Measurements from ENCODE around the gene CDC42EP1.

The CDC42EP1 gene, protein sequence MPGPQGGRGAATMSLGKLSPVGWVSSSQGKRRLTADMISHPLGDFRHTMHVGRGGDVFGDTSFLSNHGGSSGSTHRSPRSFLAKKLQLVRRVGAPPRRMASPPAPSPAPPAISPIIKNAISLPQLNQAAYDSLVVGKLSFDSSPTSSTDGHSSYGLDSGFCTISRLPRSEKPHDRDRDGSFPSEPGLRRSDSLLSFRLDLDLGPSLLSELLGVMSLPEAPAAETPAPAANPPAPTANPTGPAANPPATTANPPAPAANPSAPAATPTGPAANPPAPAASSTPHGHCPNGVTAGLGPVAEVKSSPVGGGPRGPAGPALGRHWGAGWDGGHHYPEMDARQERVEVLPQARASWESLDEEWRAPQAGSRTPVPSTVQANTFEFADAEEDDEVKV

DNA sequence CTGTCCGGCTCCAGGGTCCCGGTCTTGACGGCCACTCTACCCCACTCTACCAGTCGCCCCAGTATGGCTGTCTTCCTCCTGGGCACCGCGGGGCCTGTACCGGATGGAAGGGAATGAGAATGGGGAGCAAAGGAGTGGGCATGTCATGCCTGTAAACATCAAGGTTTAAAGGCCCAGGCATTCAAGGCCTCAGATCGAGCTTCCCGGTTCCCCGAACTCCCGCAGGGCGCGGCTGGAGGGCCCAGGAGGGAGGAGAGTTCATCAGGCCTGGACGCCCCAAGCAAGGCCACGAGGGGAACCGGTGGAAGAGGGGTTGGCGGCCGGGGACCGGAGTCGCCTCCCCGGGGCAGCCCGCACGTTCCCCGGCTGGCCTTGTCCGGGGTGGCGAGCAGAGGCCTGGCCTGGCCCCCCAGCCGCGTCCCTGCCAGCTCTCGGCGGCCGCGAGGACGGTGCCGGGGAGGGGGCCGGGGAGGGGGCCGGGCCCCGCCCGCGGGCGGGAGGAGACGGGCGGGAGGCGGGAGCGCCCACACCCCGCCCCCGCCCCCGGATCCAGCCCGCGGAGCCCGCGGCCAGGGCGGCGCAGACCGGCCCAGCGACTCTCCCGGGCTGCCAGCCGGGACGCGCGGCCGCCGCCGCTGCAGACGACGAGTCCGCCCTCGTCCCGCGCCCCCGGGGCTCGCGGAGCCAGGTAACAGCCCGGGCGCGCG is at the start of gene CDC42EP1:
TSS of gene CDC42EP1 (plus strand) at position 580 of the 707 bp plus-strand sequence. CDS start 5,870 bp downstream, outside the sequence.
- H3K9me2 ChIP-seq (replicated peaks; ENCODE audit: low read depth, low read length), result no peaks in the 10 kb centered on the region
- H3K27me3 ChIP-seq (ENCODE audit: insufficient read depth, low read length, poor library complexity, severe bottlenecking), result peaks cover 10% of the 10 kb centered on the region
- H3K4me1 ChIP-seq (ENCODE audit: insufficient read depth, low read length, poor library complexity, severe bottlenecking), result no peaks in the 10 kb centered on the region
- no peaks in the 10 kb centered on the region for H3K9me3 ChIP-seq (ENCODE audit: insufficient read depth, low read depth, low read length)
- no peaks in the 10 kb centered on the region for H4K20me1 ChIP-seq (ENCODE audit: insufficient read depth, low read length, poor library complexity, severe bottlenecking)
- H3K9ac ChIP-seq (ENCODE audit: low read depth, low read length, poor library complexity, severe bottlenecking), result no peak within 1 kb of the TSS
- H3K36me3 ChIP-seq (ENCODE audit: insufficient read depth, low read length), result no peaks in the 10 kb centered on the region
- no peaks in the 10 kb centered on the region for H3K79me2 ChIP-seq (ENCODE audit: insufficient read depth, low read length)
- TF ChIP-seq, protein P1, sequence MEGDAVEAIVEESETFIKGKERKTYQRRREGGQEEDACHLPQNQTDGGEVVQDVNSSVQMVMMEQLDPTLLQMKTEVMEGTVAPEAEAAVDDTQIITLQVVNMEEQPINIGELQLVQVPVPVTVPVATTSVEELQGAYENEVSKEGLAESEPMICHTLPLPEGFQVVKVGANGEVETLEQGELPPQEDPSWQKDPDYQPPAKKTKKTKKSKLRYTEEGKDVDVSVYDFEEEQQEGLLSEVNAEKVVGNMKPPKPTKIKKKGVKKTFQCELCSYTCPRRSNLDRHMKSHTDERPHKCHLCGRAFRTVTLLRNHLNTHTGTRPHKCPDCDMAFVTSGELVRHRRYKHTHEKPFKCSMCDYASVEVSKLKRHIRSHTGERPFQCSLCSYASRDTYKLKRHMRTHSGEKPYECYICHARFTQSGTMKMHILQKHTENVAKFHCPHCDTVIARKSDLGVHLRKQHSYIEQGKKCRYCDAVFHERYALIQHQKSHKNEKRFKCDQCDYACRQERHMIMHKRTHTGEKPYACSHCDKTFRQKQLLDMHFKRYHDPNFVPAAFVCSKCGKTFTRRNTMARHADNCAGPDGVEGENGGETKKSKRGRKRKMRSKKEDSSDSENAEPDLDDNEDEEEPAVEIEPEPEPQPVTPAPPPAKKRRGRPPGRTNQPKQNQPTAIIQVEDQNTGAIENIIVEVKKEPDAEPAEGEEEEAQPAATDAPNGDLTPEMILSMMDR (conservative IDR thresholded peaks at IDR 0.05; ENCODE audit: low read length), result no peak
- no peak for TF ChIP-seq EZH2phosphoT487 (IDR thresholded peaks at IDR 0.05; ENCODE audit: borderline replicate concordance)
- no peak within 1 kb of the TSS for H3K4me3 ChIP-seq (ENCODE audit: low read length, poor library complexity, severe bottlenecking)
- no peaks in the 10 kb centered on the region for H3F3A ChIP-seq (ENCODE audit: low read depth)
- no peak within 1 kb of the TSS for H3K4me2 ChIP-seq (ENCODE audit: low read depth, low read length, poor library complexity, severe bottlenecking)
- H2AFZ ChIP-seq (ENCODE audit: low read length), result no peak within 1 kb of the TSS

DNA sequence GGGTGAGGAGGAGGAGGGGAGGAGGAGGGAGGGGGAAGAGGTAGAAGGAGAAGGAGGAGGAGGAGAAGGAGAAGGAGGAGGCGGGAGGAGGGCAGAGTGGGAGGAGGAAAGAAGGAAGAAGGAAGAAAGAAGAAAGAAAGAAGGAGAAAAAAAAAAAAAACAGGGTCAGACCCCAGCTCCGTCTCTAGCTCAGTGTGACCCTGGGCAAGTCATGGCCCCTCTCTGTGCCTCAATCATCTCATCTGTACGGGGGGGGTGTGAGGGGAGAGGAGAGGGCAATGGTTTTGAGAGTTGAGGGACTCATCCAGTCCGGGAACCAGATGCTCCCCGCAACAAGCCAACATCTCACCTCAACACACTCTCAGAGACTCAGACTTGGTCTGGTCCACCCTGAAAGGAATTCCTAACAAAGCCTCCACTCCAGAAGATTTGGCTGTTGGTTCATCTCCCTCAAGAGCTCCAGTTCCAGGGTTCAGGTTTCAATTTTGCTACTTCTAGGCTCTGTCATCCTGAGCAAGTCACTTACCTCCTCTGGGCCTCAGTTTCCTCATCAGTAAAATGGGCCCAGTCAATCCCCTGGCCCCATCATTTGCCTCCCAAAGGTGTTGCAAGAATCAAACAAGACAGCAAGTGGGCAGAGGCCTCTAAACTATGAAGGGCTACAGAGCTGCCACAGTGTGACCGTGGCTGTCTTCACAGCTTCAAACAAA is 48.7 kb upstream of the CDC42EP1 start:
- Histone ChIP-seq H3K27me3 (ENCODE audit: insufficient read depth, low read length, poor library complexity, severe bottlenecking) (no peaks in the 10 kb centered on the region), H3K9ac (ENCODE audit: low read depth, low read length, poor library complexity, severe bottlenecking) (no peak overlapping the region), H3K79me2 (ENCODE audit: insufficient read depth, low read length) (no peaks in the 10 kb centered on the region), H3K4me1 (ENCODE audit: insufficient read depth, low read length, poor library complexity, severe bottlenecking) (no peaks in the 10 kb centered on the region), H4K20me1 (ENCODE audit: insufficient read depth, low read length, poor library complexity, severe bottlenecking) (no peaks in the 10 kb centered on the region), H2AFZ (ENCODE audit: low read length) (no peak overlapping the region), H3F3A (ENCODE audit: low read depth) (no peaks in the 10 kb centered on the region), H3K4me2 (ENCODE audit: low read depth, low read length, poor library complexity, severe bottlenecking) (no peak overlapping the region), H3K9me3 (ENCODE audit: insufficient read depth, low read depth, low read length) (no peaks in the 10 kb centered on the region), H3K36me3 (ENCODE audit: insufficient read depth, low read length) (no peaks in the 10 kb centered on the region), H3K9me2 (replicated peaks; ENCODE audit: low read depth, low read length) (no peaks in the 10 kb centered on the region), H3K4me3 (ENCODE audit: low read length, poor library complexity, severe bottlenecking) (no peak overlapping the region)
- TF ChIP-seq EZH2phosphoT487 (IDR thresholded peaks at IDR 0.05; ENCODE audit: borderline replicate concordance), result no peak
- TF ChIP-seq, protein P1 (conservative IDR thresholded peaks at IDR 0.05; ENCODE audit: low read length), result no peak

DNA sequence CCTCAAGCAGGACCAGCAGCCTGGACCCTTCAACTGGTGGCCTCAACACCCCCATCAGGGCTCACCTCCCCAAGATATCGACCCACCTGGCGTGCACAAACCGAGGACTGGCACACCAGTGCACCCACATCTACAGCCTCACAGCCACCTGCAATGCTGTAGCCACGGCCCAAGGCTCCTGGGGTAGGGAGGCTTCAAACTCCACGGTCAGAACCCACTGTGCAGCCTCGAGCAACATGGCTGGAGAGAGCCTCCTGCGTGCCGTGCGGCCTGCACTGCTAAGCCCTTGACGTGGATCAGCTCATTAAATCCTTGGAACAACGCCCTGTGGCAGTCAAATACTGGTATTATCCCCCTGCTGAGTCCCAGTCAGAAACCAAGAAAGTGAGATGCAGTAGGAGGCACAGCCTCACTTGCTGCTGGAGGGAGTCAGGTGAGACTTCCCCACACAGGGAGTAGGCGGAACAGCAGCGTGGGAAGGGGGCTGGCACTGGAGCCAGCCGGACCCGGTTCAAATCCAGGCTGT is 45.7 kb upstream of the CDC42EP1 start:
- H3K27me3 ChIP-seq (ENCODE audit: insufficient read depth, low read length, poor library complexity, severe bottlenecking), result no peaks in the 10 kb centered on the region
- H3K4me3 ChIP-seq (ENCODE audit: low read length, poor library complexity, severe bottlenecking), result no peak overlapping the region
- no peak overlapping the region for H2AFZ ChIP-seq (ENCODE audit: low read length)
- H3F3A ChIP-seq (ENCODE audit: low read depth), result no peaks in the 10 kb centered on the region
- H3K36me3 ChIP-seq (ENCODE audit: insufficient read depth, low read length), result no peaks in the 10 kb centered on the region
- H4K20me1 ChIP-seq (ENCODE audit: insufficient read depth, low read length, poor library complexity, severe bottlenecking), result no peaks in the 10 kb centered on the region
- no peaks in the 10 kb centered on the region for H3K9me2 ChIP-seq (replicated peaks; ENCODE audit: low read depth, low read length)
- H3K79me2 ChIP-seq (ENCODE audit: insufficient read depth, low read length), result no peaks in the 10 kb centered on the region
- H3K9ac ChIP-seq (ENCODE audit: low read depth, low read length, poor library complexity, severe bottlenecking), result no peak overlapping the region
- TF ChIP-seq, protein P1 (conservative IDR thresholded peaks at IDR 0.05; ENCODE audit: low read length), result no peak
- no peak for TF ChIP-seq EZH2phosphoT487 (IDR thresholded peaks at IDR 0.05; ENCODE audit: borderline replicate concordance)
- H3K4me2 ChIP-seq (ENCODE audit: low read depth, low read length, poor library complexity, severe bottlenecking), result no peak overlapping the region
- H3K4me1 ChIP-seq (ENCODE audit: insufficient read depth, low read length, poor library complexity, severe bottlenecking), result no peaks in the 10 kb centered on the region
- no peaks in the 10 kb centered on the region for H3K9me3 ChIP-seq (ENCODE audit: insufficient read depth, low read depth, low read length)
